HepG2 (cell line): ENCODE measurements around the gene MICAL3. TPM values are rescaled to one million over a fixed set of nuclear protein-coding genes. Genes with fewer than 3 reads are reported as not detected.

Experiments
- ATAC-seq: fragments of 200-7000 bp; cut with Tn5 transposase; 3 replicates; pipeline ENCODE4 v1.9.1; 2020; ENCODE audit warnings: mild to moderate bottlenecking, moderate library complexity
- BruUV-seq: library from RNA; stranded (reverse); fragments of 400-500 nt; replicated peaks from 2 replicates; lab custom pipeline; 2021; lab: Mats Ljungman, UMichigan
- CTCF ChIA-PET: fragments of 300-600 bp; formaldehyde crosslinking; extraction: SDS; loops from one replicate; lab custom pipeline; 2021; ENCODE audit warnings: low total read pairs, inconsistent platforms, low intra/inter-chr PET ratio; lab: Yijun Ruan, JAX
- POLR2A ChIA-PET: fragments of 350-600 bp; sonication (Branson Sonifier 250); formaldehyde crosslinking; loops from one replicate; lab custom pipeline; 2020; ENCODE audit warnings: antibody characterized with exemption, inconsistent platforms; lab: Yijun Ruan, JAX
- DNase-seq: peaks from one replicate; pipeline ENCODE4 v3.0.0-alpha.2; 2015; ENCODE audit warnings: low spot score
- FAIRE-seq: peaks from 3 replicates; lab custom pipeline; 2011; peaks lifted over from hg19 to GRCh38; lab: Jason Lieb, UNC
- H2AFZ ChIP-seq: one replicate; pipeline ENCODE4 v1.6.1; 2011; ENCODE audit warnings: low read length, inconsistent platforms
- H3K27ac ChIP-seq: fragments of 300-600 bp; 3 replicates; pipeline ENCODE4 v1.8.0; 2011; ENCODE audit warnings: mixed run types, mild to moderate bottlenecking, mixed read lengths, low read length, inconsistent platforms; ENCODE audit not compliant: insufficient read depth; ENCODE audit errors: extremely low read length
- H3K27me3 ChIP-seq, 2 experiments: fragments of 200-600 bp in 1 of 2; 2 replicates in 1 of 2; 3 replicates in 1 of 2; pipeline versions ENCODE4 v1.6.0 to v1.8.0; 2011; ENCODE audit warnings: low read length in 2 of 2, mild to moderate bottlenecking in 2 of 2, moderate library complexity in 2 of 2, inconsistent platforms in 1 of 2; ENCODE audit not compliant: insufficient read depth in 2 of 2, control insufficient read depth in 1 of 2
- H3K36me3 ChIP-seq, 2 experiments: fragments of 200-600 bp in 1 of 2; replicated peaks in 1 of 2; 2 replicates in 1 of 2; 3 replicates in 1 of 2; pipeline versions ENCODE4 v1.5.1 to v1.8.0; 2011; ENCODE audit warnings: low read length in 2 of 2, inconsistent platforms in 1 of 2; ENCODE audit not compliant: insufficient read depth in 2 of 2, control insufficient read depth in 1 of 2
- H3K4me1 ChIP-seq: 2 replicates; pipeline ENCODE4 v1.5.1; 2012; ENCODE audit warnings: low read length, inconsistent platforms; ENCODE audit not compliant: insufficient read depth
- H3K4me2 ChIP-seq: 2 replicates; pipeline ENCODE4 v1.6.0; 2011; ENCODE audit warnings: low read depth, low read length, inconsistent platforms
- H3K4me3 ChIP-seq, 3 experiments: fragments of 200-600 bp in 1 of 3; sonication (generic), shearing (Covaris generic) in 1 of 3; replicated peaks in 1 of 3; 2 replicates each; pipeline ENCODE4 v1.5.1; 2011 to 2016; ENCODE audit warnings: low read length in 3 of 3, inconsistent platforms in 2 of 3, low read depth in 2 of 3, mild to moderate bottlenecking in 2 of 3, control low read depth in 1 of 3, mixed read lengths in 1 of 3; ENCODE audit not compliant: insufficient read depth in 1 of 3
- H3K79me2 ChIP-seq: one replicate; pipeline ENCODE4 v1.6.1; 2011; ENCODE audit warnings: low read length, inconsistent platforms; ENCODE audit not compliant: insufficient read depth
- H3K9ac ChIP-seq: 2 replicates; pipeline ENCODE4 v1.6.0; 2011; ENCODE audit warnings: mild to moderate bottlenecking, low read depth, low read length, inconsistent platforms; ENCODE audit not compliant: insufficient read depth
- H3K9me3 ChIP-seq: 2 replicates; pipeline ENCODE4 v1.5.1; 2012; ENCODE audit warnings: mild to moderate bottlenecking, low read length
- H4K20me1 ChIP-seq: 2 replicates; pipeline ENCODE4 v1.6.0; 2011; ENCODE audit warnings: inconsistent platforms, mild to moderate bottlenecking, low read length, moderate library complexity; ENCODE audit not compliant: insufficient read depth
- CBX5 ChIP-seq: sonication (generic); formaldehyde crosslinking; IDR thresholded peaks from 2 replicates; pipeline ENCODE4 v1.4.0; 2020; ENCODE audit warnings: missing genetic modification reagents, borderline replicate concordance
- PHF20 ChIP-seq: sonication (generic); formaldehyde crosslinking; IDR thresholded peaks from 2 replicates; pipeline ENCODE4 v1.5.0; 2020; ENCODE audit warnings: mild to moderate bottlenecking, missing genetic modification reagents
- SNRNP70 ChIP-seq: fragments of 200-400 bp; formaldehyde crosslinking; IDR thresholded peaks from 2 replicates; pipeline ENCODE4 v1.6.1; 2017; ENCODE audit warnings: mild to moderate bottlenecking, low read depth, low read length, moderate library complexity
- SRSF9 ChIP-seq: fragments of 200-400 bp; formaldehyde crosslinking; IDR thresholded peaks from 2 replicates; pipeline ENCODE4 v1.6.1; 2018; ENCODE audit warnings: borderline replicate concordance, mild to moderate bottlenecking, low read depth, low read length; ENCODE audit not compliant: insufficient read depth, poor library complexity, severe bottlenecking
- STAT5B ChIP-seq: sonication (generic); formaldehyde crosslinking; IDR thresholded peaks from 2 replicates; pipeline ENCODE4 v1.4.0; 2020; ENCODE audit warnings: missing genetic modification reagents
- ZFP36L1 ChIP-seq: sonication (generic); formaldehyde crosslinking; IDR thresholded peaks from 2 replicates; pipeline ENCODE4 v1.8.0; 2022; ENCODE audit warnings: mild to moderate bottlenecking, missing genetic modification reagents, moderate library complexity
- ZMYM2 ChIP-seq: sonication (generic); formaldehyde crosslinking; IDR thresholded peaks from 2 replicates; pipeline ENCODE4 v1.8.0; 2022; ENCODE audit warnings: mild to moderate bottlenecking, missing genetic modification reagents
- ZNF33B ChIP-seq: sonication (generic); formaldehyde crosslinking; IDR thresholded peaks from 2 replicates; pipeline ENCODE4 v1.5.1; 2020; ENCODE audit warnings: mild to moderate bottlenecking, missing genetic modification reagents
- ZSCAN9 ChIP-seq: IDR thresholded peaks from 2 replicates; pipeline ENCODE4 v1.6.1; 2016; ENCODE audit warnings: borderline replicate concordance
- WGBS: methylation state at CpG from one replicate; pipeline ENCODE4 v1.1.6; 2017; ENCODE audit warnings: low lambda C conversion rate; 5-methylcytosine and 5-hydroxymethylcytosine counted together
- in situ Hi-C: cut with HindIII; loops from 2 replicates; pipeline ENCODE4 v1.10.0; 2017; ENCODE audit warnings: low pct_unique_long_range_greater_than_20kb; ENCODE audit not compliant: extremely low pct_ligation_motif_present
- intact Hi-C: fragments of 100-400 bp; cut with micrococcal nuclease; formaldehyde crosslinking; loops from one replicate; pipeline ENCODE4 v1.10.0; 2022; ENCODE audit not compliant: unreplicated experiment
- polyA plus RNA-seq, 8 experiments: library from polyadenylated mRNA; depleted of rRNA in 3 of 8; stranded (reverse) in 7 of 8; unstranded in 1 of 8; fragments of >200 nt; fragmentation: Illumina TruSeq in 4 of 8; extraction: Trizol in 4 of 8; gene quantifications; 2 replicates each; pipeline versions ENCODE4 v1.2.1 to v1.2.3, GENCODE V29; 2011 to 2016; ENCODE audit warnings: low read depth in 4 of 8, missing spikeins in 1 of 8, mixed read lengths in 1 of 8; ENCODE audit not compliant: insufficient read depth in 1 of 8
- total RNA-seq, 5 experiments: library from RNA; depleted of rRNA; stranded (reverse); fragments of >200 nt; fragmentation: Illumina TruSeq; extraction: Trizol; gene quantifications; 2 replicates each; pipeline ENCODE4 v1.2.3, GENCODE V29; 2016; ENCODE audit warnings: low read depth in 1 of 5
- TF ChIP-seq, protein P1 (sequence below): IDR thresholded peaks from 2 replicates; pipeline ENCODE4 v1.6.1; 2016; ENCODE audit warnings: missing compliant biosample characterization, missing genetic modification reagents, borderline replicate concordance
- TF ChIP-seq, protein P2 (sequence below): sonication (generic); formaldehyde crosslinking; IDR thresholded peaks from 2 replicates; pipeline ENCODE4; 2020; ENCODE audit warnings: missing genetic modification reagents, mild to moderate bottlenecking, borderline replicate concordance
- TF ChIP-seq, protein P3 (sequence below): sonication (generic); formaldehyde crosslinking; IDR thresholded peaks from 2 replicates; pipeline ENCODE4 v1.5.1; 2020; ENCODE audit warnings: mild to moderate bottlenecking, missing genetic modification reagents, borderline replicate concordance

Gene MICAL3
- total and polyA plus RNA-seq, 2 of the 13 experiments (the other 11 are each of a cell fraction or from before 2014, with no cell fraction given), result 5.3 to 12.5 TPM

DNA sequence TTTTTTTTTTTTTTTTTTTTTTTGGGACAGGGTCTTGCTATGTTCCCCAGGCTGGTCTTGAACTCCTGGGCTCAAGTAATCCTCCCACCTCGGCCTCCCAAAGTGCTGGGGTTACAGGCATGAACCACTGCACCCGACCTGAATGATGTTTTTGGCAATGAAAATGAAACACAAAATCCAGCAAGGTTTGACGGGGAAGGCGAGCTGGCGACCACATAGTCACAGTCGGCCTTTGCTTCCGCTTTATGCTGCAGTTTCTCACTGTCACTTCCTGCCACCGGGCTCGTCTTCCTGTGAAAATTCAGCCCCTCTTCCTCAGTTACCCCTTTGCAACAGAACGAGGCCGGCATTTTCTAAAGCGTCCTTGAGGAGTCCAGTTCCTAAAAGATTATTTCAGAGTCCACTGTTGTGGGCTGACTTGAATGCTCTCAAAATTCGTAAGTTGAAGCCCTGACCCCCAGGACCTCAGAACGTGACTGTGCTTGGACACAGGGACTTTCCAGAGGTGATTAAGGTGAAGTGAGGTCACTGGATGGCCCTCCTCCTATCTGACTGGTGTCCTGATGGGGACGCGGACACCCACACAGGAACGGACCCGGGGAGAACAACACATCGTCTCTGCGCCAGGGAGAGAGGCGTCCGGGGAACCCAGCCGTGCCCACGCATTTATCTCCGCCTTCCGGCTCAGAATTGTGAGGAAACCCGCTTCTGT is 247.2 kb downstream of the MICAL3 start (continued):
- TF ChIP-seq, protein P1, sequence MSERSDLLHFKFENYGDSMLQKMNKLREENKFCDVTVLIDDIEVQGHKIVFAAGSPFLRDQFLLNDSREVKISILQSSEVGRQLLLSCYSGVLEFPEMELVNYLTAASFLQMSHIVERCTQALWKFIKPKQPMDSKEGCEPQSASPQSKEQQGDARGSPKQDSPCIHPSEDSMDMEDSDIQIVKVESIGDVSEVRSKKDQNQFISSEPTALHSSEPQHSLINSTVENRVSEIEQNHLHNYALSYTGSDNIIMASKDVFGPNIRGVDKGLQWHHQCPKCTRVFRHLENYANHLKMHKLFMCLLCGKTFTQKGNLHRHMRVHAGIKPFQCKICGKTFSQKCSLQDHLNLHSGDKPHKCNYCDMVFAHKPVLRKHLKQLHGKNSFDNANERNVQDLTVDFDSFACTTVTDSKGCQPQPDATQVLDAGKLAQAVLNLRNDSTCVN (CRISPR knock-in tag), result no peak
- TF ChIP-seq ZNF33B (CRISPR knock-in tag), result 0 out of 2 replicates have a peak, but pooled peaks have one; percentile 18
- peak; percentile 80 for TF ChIP-seq PHF20 (CRISPR knock-in tag)
- no peak for TF ChIP-seq SRSF9
- TF ChIP-seq, all 625 proteins: peak for 113

DNA sequence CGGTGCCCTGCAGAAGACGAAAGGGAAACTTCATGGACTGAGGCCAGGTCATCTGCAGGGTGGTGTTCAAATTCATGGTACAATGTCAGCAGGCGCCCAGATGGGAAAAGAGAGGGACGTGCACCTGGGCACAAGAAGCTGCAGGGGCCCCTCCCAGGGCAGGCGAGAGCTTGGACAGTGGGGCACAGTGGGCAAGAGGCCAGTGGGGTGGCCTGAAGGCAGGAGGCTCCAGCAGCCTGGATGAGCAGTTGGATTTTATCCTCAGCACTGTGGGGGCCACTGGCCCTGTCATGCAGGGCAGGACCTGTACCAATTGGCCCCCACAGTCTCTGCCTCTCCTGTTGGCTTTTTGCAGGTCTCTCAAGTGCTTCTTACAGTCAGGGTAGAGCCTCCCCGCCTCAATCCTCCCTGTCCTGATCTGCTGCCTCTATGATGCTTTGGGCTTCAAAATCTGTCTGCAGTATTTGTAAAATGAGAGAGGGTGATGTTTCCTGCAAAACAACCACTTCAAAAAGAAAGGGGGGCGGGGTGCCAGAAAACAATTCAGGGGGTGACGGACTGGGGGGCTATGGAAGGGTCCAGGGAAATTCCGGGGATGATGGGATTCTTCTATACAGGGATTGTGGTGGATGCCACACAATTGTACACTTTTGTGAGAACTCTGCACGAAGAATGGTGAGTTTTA is 248.4 kb downstream of the MICAL3 start:
- intact Hi-C loops, result no loop called here
- in situ Hi-C loops, result no loop called here
- H2AFZ ChIP-seq, result no peak overlapping the region
- H4K20me1 ChIP-seq, result no peaks in the 10 kb centered on the region
- no peaks in the 10 kb centered on the region; a peak in 1 of 5 replicates for H3K36me3 ChIP-seq
- DNase-seq (no peak), ATAC-seq (no peak), FAIRE-seq (no peak)
- H3K27ac ChIP-seq, result no peak overlapping the region
- H3K79me2 ChIP-seq, result peaks cover 30% of the 10 kb centered on the region
- peak overlapping the region; percentile 86; the same call in 1 of the 2 replicates for H3K4me2 ChIP-seq
- 93% methylated on average over 10 of the region's 10 CpGs for WGBS
- no peak overlapping the region for H3K9ac ChIP-seq
- H3K27me3 ChIP-seq, result no peaks in the 10 kb centered on the region; a peak in 1 of 5 replicates
- ChIA-PET CTCF (no interaction called here), POLR2A (interaction anchor here (1.5 to 3.4 kb wide), 3 partner anchors 10 to 15 kb away, joined by 3 to 24 read pairs (median 7); no protein-coding TSS in a partner anchor)
- no peak overlapping the region; a peak in 1 of 6 replicates for H3K4me3 ChIP-seq
- H3K4me1 ChIP-seq, result peaks cover 72% of the 10 kb centered on the region
- BruUV-seq, result no TSS peak
- no peaks in the 10 kb centered on the region for H3K9me3 ChIP-seq
- no peak for TF ChIP-seq ZSCAN9 (CRISPR knock-in tag)
- TF ChIP-seq SNRNP70, result no peak
- TF ChIP-seq, protein P1 (CRISPR knock-in tag), result no peak
- TF ChIP-seq CBX5, result no peak
- TF ChIP-seq, protein P2, sequence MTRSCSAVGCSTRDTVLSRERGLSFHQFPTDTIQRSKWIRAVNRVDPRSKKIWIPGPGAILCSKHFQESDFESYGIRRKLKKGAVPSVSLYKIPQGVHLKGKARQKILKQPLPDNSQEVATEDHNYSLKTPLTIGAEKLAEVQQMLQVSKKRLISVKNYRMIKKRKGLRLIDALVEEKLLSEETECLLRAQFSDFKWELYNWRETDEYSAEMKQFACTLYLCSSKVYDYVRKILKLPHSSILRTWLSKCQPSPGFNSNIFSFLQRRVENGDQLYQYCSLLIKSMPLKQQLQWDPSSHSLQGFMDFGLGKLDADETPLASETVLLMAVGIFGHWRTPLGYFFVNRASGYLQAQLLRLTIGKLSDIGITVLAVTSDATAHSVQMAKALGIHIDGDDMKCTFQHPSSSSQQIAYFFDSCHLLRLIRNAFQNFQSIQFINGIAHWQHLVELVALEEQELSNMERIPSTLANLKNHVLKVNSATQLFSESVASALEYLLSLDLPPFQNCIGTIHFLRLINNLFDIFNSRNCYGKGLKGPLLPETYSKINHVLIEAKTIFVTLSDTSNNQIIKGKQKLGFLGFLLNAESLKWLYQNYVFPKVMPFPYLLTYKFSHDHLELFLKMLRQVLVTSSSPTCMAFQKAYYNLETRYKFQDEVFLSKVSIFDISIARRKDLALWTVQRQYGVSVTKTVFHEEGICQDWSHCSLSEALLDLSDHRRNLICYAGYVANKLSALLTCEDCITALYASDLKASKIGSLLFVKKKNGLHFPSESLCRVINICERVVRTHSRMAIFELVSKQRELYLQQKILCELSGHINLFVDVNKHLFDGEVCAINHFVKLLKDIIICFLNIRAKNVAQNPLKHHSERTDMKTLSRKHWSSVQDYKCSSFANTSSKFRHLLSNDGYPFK, result no peak
- TF ChIP-seq ZFP36L1 (CRISPR knock-in tag), result no peak
- no peak for TF ChIP-seq ZMYM2 (CRISPR knock-in tag)
- TF ChIP-seq, protein P3, sequence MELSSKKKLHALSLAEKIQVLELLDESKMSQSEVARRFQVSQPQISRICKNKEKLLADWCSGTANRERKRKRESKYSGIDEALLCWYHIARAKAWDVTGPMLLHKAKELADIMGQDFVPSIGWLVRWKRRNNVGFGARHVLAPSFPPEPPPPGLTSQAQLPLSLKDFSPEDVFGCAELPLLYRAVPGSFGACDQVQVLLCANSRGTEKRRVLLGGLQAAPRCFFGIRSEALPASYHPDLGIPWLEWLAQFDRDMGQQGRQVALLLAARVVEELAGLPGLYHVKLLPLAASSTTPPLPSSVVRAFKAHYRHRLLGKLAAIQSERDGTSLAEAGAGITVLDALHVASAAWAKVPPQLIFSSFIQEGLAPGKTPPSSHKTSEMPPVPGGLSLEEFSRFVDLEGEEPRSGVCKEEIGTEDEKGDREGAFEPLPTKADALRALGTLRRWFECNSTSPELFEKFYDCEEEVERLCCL (CRISPR knock-in tag), result no peak
- no peak for TF ChIP-seq STAT5B
